Measurements from ENCODE around the gene MYRIP.
"Not testable (repeated sequence)": the region's sequence is repeated elsewhere in the genome, so short reads cannot be mapped to it uniquely, and the experiment has no call there.

The MYRIP gene

GRCh38 chr3:39808467-39809180 is 785 bp upstream of the MYRIP start:
- peak; percentile 7 for DNase-seq (ENCODE audit: low spot score)

DNA sequence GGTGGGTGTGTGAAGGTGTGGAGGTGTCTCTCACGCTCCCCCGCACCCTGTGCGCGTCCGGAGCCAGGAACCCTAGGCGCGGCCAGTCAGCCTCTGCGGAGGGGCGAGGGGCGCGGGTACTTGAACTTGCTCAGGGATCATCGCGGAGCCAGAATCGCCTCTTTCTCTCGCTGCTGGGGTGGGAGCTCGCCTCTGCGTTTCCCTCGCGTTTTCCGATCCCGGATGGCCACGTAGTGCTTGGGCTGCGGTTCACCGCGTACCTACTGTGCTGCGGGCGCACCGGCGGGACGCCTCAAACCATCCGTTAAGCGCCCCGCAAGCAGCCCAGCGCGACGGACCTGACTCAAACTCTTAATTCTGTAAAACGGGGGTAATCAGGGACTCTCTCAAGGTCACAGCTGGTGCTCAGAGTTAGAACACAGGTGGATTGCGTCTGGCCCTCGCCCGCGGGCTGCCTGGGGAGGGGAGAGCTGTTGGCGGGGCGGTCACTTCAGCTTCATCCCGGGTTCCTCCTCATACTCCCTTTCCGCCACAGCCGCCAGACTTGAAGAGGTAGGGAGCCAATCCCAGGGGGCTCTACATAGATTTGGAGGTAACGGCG is 686 bp downstream of the MYRIP start:
- no peak for DNase-seq (ENCODE audit: low spot score)

DNA sequence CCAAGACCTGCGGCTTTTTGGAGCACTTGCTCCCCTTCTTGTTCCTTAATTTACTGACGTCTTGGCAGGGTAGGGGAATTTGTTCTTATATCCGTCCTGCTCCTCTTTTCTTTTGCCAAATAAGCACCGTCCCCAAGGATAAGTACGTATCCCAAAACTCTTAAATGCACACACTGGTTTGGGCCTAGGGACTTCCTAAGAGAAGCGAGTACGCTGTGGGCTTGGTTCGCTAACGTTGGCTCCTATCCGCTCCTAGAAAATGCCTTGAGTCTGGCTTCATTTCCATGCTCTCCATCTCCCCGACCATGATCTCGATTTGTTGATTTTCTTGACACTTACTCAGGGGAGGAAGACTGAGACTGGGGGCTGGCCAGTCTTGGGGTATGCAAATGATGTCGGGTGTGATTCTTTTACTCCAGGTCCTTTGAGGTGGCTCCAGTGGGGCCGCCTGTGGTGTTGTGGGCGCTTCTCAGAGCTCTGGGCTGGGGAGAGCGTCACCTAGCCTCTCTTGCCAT is 1.3 kb downstream of the MYRIP start:
- DNase-seq (ENCODE audit: low spot score): no peak

DNA sequence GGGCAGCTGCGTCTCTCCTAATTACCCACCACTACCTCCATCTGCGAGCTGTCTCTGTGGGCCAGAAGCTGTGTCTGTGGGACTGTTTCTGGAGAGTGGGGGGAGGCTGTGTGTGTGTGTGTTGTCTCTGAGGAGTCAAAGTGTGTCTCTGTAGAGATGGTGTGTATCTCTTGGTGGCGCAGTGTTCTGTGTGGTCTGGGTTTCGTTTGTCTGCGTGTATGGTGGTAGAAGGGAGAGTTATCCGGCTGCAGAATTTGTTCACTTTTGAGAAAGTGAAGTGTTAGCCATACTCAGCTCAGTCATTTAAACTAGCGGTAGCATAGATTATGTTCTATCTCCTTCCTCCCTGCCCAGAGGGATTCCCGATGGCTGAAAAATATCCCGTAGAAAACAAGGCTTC is 2.2 kb downstream of the MYRIP start:
- no peak for DNase-seq (ENCODE audit: low spot score)

DNA sequence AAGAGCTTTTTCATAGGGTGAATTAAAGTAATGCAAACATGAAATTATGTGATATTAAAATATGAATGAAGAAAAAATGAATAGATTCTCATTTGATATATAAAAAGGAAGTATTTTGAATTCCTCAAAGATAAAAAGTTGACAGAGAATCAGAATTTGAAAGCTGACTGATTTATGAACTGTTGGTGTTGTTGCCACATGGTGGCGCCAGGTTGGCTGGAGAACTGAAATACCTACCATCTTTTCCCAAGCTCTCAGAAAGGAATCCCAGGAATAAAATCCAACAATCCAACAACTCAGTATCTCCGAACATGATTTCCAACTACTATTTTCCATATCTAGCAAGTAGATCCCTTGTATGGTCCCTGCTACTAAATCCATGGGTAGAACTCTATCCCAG is 3.1 kb downstream of the MYRIP start:
- DNase-seq (ENCODE audit: low spot score): no peak

- no peak for DNase-seq (ENCODE audit: low spot score)
Observed at GRCh38 chr3:39814007-39814406, 4.6 kb downstream of the MYRIP start.

DNA sequence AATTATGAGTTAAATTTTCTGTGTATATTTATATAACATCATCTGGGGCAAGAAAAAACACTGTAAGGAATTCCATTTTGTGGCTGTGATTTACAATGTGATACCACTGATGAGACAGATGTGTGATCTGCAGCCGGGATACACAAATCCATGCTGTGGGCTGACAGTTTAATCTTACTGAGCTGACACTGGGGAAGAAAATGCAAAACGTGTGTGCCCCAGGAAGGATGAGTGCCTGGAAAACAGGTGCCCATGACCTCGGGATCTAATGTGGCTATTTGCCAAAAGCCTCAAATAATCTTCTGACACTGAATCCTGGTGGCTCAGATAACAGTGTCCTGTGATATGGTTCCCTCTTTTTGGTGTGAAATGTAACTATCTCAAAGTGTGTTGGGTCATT is 10.5 kb downstream of the MYRIP start:
- no peak for DNase-seq (ENCODE audit: low spot score)

GRCh38 chr3:39833764-39834163 is 24.4 kb downstream of the MYRIP start:
- not testable (repeated sequence) for DNase-seq (ENCODE audit: low spot score)

- DNase-seq (ENCODE audit: low spot score): no peak
Observed at GRCh38 chr3:39839484-39839883, 30.1 kb downstream of the MYRIP start.

- DNase-seq (ENCODE audit: low spot score): no peak
Observed at GRCh38 chr3:39843440-39843839, 34.0 kb downstream of the MYRIP start.

- DNase-seq (ENCODE audit: low spot score): peak; percentile 10
Observed at GRCh38 chr3:39848365-39848764, 39.0 kb downstream of the MYRIP start.

GRCh38 chr3:39849992-39850715 is 40.7 kb downstream of the MYRIP start:
- no peak for DNase-seq (ENCODE audit: low spot score)

DNA sequence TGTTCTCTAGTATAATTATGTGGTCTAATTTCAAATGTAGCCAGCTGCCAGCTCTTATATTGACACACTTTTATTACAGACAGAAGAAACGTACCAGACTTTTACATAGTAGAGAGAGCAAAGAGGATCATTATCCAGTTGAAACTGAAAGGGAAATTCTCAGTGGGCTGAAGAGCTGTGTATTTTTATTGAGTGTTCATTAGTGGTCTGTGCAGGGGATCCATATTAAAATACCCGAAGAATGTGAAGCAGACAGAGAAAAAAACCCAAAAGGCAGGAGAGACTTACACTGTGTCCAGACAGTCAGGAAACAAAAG is 41.3 kb downstream of the MYRIP start:
- DNase-seq (ENCODE audit: low spot score): no peak

GRCh38 chr3:39855517-39855916 is 46.1 kb downstream of the MYRIP start:
- DNase-seq (ENCODE audit: low spot score): no peak

- no peak for DNase-seq (ENCODE audit: low spot score)
Observed at GRCh38 chr3:39869890-39870289, 60.5 kb downstream of the MYRIP start.

DNA sequence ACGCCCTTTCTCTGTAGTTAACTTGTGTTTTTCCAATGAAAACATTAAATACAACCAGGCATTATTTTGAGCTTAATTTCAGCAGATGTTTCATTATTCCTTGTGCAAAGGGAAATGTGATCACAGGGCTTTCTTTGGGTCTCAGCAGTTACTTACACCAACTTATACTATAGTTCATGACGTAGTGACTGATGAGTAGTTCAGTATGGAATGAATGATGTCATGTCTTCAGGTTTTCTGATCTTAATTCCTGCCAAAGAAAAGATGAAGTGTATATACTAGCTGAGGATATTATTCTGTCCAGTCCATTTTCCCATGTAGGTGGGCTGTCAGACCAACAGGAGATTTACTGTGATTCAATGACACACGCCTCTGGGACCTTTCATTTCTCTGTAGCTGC is 61.3 kb downstream of the MYRIP start:
- DNase-seq (ENCODE audit: low spot score): no peak

- no peak for DNase-seq (ENCODE audit: low spot score)
Observed at GRCh38 chr3:39879581-39879980, 70.2 kb downstream of the MYRIP start.

- no peak for DNase-seq (ENCODE audit: low spot score)
Observed at GRCh38 chr3:39882111-39882510, 72.7 kb downstream of the MYRIP start.

DNA sequence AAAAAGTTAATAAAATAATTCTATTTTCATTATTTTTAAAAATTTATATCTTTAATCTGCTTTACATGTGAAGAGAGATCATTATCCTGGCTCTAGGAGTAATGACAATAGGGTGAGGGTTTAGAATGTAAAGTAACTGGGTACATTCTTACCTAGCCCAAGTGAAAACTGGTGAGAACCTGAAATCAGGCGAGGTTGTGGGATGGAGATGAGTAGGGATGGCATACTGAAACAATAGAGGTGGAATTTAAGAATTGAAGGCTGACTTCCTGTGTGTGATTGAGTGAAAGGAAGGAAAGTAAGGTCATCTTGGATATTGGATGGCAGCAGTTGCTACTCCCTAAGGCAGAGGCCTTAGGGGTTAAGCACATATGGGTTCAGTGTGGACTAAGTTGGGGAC is 82.7 kb downstream of the MYRIP start:
- DNase-seq (ENCODE audit: low spot score): no peak

DNA sequence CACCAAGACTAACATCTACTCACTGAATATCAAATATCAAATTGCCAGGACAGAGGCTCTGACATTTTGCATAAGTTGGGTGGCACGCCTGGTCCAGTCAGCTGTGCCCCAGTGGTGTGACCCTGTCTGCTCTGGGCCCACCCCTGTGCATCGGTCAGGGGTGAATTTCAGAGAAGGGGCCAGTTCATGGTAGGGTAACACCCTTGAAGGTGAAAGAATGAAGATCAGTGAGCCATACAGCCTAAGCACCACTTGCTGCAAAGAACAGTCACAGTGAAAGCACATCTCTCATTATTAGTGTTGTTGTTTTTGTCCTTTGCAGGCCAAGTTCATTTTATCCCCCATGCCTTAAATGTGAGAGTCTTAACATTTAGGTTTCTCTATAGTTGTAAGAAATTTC is 86.8 kb downstream of the MYRIP start:
- DNase-seq (ENCODE audit: low spot score): no peak

GRCh38 chr3:39900462-39901002 is 91.1 kb downstream of the MYRIP start:
- DNase-seq (ENCODE audit: low spot score): no peak

DNA sequence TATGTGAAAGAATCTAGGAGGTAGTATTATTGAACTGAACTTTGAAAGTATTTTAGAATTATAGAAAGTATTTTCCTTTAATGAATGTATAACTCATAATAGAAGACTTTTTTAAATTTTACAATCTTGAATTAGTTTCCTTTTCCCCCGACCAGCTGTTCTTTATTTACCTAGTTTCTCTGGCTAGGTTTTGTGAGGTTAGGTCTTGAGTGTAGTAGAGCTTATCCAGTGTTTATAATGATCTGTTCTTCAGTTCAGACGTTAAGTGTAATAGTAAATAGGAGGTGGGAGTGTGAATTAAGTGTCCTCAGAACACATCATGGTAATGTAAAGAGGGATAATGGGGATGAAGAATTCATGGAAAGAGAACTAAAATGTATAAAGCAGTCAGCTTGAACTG is 93.8 kb downstream of the MYRIP start:
- no peak for DNase-seq (ENCODE audit: low spot score)

DNA sequence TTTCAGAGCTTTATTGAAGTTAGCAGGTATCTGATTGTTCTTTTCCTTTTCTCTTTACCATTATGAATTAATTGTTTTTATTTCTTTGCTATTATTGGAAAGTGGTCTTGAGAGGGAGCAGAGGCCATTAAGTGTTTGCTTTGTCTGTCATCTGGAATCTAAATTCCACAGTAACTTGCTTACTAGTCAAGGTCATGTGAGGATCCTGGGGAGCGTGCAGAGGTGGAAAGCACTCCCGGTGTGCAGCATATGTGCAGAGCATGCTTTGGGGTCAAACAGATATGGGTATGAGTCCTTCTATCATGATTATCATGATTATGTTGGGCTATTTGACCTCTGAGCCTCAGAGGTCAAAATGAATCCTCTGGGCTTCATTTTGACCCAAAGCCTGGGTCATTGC is 96.4 kb downstream of the MYRIP start:
- DNase-seq (ENCODE audit: low spot score): no peak
